GM21825 (cell line): ENCODE measurements around the gene CD52.
A peak's percentile ranks its signal among the peaks of the same experiment; 100 is the strongest.

Source experiments
- ATAC-seq: cut with Tn5 transposase; IDR thresholded peaks from one replicate; pipeline ENCODE4 v1.9.1; 2021; ENCODE audit warnings: mild to moderate bottlenecking, moderate library complexity; ENCODE audit not compliant: unreplicated experiment

CD52 gene, protein sequence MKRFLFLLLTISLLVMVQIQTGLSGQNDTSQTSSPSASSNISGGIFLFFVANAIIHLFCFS

GRCh38 chr1:26317612-26318337, at the start of gene CD52:
CD52 (plus strand) TSS chr1:26317958; CDS start chr1:26318018, 60 bp downstream.
- peak; percentile 28 for ATAC-seq

DNA sequence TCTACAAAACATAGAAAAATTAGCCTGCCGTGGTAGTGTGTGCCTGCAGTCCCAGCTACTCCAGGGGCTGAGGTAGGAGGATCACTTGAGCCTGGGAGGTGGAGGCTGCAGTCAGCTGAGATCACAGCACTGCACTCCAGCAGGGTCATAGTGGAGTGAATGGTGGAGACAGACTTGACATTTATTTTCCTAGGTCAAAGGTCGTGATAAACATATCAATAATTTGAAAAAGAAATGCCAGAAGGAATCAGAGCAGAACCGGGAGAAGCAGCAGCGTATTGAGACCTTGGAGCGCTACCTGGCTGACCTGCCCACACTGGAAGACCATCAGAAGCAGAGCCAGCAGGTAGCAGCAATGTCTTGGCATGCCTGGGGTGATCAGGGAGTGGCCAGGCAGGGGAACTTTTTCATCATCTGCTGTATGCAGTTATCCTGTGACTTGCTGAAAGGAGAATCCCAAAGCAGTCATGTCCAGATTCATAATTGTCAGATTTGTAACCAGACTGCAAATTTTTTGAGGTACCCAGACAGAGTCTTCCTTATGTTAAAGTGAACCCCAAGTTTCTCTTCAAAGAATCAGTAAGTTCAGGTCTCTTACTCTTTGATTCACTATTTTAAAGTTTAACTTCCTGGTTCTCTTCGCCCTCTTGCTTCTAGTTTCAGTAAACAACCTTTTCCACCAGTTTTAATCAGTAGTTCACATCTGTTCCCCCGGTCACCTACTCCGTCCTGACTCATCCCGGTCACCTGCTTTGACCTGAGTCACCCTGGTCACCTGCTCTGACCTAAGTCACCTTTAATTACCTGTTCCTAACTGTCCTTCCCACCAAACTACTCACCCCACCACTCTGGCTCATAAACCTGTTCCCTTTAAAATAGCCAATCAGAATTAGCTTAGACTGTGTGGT, 49.2 kb upstream of the CD52 start:
- ATAC-seq: no peak

- no peak for ATAC-seq
Observed at GRCh38 chr1:26269198-26269550, 48.6 kb upstream of the CD52 start.

- no peak for ATAC-seq
Observed at GRCh38 chr1:26274801-26275425, 42.8 kb upstream of the CD52 start.

GRCh38 chr1:26275580-26276431, 42.0 kb upstream of the CD52 start:
- peak; percentile 28 for ATAC-seq

- no peak for ATAC-seq
Observed at GRCh38 chr1:26276432-26276838, 41.3 kb upstream of the CD52 start.

GRCh38 chr1:26277261-26277661, 40.5 kb upstream of the CD52 start:
- no peak for ATAC-seq

DNA sequence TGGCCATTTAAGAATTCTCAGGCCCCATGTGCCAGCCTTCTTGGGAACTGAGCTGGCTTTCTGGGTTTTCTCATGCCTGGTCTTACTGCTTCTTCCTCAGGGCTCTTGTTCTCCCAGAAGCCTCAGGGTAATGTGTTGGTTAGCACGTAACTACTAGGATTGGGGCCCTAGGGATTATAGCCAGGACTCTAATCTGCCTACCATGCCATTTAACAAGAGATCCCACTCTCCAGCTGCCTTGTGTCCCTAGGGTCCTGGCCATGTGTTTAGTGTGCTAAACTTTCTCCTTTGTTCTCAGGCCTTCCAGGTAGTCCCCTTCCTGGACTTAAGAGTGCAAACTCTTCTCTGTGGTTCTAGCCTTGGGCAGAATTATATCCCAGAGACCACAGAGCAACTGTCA, 40.0 kb upstream of the CD52 start:
- ATAC-seq: no peak

- ATAC-seq: no peak
Observed at GRCh38 chr1:26278303-26278702, 39.5 kb upstream of the CD52 start.

GRCh38 chr1:26278724-26279455, 38.9 kb upstream of the CD52 start:
- no peak for ATAC-seq

DNA sequence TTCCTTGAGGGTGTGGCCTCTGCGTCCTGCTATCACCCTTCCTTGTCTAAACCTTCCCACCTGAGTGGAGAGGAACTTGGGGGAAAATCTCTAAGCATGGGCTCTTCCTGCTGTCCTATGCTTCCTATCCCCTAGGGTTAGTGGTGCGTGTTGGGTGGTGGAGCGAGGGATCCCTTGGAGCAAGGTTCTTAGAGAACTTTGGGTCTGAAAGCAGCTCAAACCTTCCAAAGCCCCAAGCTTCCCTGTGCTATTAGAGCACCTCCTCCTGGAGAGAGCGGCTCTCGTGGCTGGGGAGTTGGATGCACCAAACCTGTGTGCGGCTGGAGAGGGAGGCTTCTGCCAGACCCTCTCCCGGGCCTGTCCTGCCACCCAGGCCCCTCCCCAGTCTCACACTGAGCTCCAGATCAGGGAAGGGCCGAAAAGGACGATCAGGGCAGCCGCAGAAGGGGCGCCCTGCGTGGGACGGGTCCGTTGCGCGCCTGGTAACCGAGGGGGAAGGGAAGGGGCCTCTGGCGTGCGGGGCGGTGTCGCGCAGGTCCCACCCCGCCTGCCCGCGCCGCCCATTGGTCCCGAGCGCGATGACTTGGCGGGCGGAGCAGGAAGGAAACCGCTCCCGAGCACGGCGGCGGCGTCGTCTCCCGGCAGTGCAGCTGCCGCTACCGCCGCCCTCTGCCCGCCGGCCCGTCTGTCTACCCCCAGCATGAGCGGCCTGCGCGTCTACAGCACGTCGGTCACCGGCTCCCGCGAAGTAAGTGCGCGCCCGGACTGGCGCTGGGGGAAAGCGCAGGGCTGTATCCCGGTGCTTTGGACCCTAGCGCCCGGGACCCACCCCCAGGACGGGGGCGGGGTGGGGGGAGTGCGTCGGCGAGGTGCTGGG, 38.1 kb upstream of the CD52 start, which contains the start of gene SH3BGRL3:
TSS of gene SH3BGRL3 (plus strand) at position 631 of the 877 bp plus-strand sequence. CDS start at position 701, 70 bp downstream.
- peak; percentile 50 for ATAC-seq

- no peak for ATAC-seq
Observed at GRCh38 chr1:26280333-26281042, 37.3 kb upstream of the CD52 start.

DNA sequence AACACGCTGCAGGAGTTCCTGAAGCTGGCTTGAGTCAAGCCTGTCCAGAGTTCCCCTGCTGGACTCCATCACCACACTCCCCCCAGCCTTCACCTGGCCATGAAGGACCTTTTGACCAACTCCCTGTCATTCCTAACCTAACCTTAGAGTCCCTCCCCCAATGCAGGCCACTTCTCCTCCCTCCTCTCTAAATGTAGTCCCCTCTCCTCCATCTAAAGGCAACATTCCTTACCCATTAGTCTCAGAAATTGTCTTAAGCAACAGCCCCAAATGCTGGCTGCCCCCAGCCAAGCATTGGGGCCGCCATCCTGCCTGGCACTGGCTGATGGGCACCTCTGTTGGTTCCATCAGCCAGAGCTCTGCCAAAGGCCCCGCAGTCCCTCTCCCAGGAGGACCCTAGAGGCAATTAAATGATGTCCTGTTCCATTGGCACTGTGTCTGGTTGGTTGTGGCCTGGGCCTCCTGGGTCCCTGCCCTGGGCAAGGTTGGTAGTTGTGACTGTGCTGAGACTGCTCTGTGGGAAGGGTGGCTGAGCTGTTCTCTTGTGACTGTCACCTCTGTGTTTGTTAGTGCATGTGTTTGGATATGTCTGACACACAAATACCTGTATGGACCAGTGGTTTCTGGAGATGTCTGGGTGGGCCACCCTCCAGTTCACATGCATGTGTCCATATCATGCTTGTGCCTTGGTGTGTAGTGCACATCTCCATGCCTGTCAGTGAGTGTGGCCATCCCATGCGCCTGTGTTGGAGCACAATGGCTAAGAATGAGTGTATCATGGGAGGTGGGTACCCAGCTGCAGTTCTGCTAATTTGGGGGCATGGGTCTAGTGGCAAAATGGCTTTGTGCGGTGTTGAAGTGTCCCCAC, 36.4 kb upstream of the CD52 start:
- no peak for ATAC-seq

GRCh38 chr1:26281971-26282370, 35.8 kb upstream of the CD52 start:
- ATAC-seq: no peak

DNA sequence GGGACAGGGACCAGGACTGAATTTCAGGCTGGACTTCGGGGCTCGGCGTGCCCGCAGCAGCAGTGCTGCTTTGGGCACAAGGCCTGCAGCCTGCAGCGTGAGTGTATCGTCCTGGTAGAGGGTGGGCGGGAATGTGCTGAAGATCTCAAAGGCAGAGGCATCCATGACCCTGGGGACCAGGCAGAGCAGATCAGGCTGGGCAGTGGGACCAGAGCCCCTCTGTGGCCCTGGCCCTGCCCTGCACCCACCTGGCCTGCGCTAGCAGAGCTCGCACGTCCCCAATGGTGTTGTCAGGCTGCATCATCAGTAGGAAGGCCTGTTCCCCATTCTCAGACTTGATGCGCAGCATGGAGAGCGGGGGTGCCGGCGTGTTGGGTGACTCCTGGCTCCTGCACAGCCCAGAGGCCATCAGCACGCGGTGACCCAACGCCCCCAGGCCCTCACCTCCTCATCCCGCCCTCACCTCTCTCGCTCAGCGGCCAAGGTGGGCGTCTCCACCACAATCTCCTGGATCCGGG, 35.3 kb upstream of the CD52 start:
- no peak for ATAC-seq

DNA sequence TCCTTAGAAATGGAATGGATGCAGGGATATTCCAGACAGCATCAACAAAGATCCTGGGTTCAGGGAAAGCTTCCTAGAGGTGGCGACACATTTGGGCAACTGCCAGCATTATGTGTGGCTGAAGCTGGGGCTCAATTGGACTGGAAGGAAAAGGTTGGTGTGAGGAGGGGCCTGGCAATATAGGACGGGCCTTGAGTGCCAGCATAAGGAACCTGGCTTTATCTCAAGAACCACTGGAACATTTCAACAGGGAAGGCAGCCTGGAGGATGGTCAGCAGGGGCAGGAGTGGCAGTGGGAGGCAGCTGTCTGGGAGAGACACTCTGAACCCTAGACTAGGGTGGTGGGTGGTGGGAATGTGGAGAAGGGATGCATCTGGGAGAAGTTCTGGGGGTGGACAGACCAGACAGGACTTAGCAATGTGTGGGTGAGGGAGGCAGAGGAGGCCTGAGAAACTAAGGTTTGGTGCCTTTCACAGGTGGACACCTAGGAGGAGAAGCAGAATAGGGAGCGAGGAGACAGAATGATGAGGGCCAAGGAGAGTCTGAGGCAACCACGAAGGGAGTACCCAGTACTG, 34.4 kb upstream of the CD52 start:
- ATAC-seq: no peak
